MCF 10A (cell line): ENCODE measurements around the gene HECW1. TPM values are rescaled to one million over a fixed set of nuclear protein-coding genes. Genes with fewer than 3 reads are reported as not detected.

ENCODE experiments used
- BruUV-seq: library from RNA; stranded (reverse); fragments of 400-500 nt; replicated peaks from 2 replicates; lab custom pipeline; 2021; lab: Mats Ljungman, UMichigan
- CTCF ChIA-PET: fragments of 300-600 bp; sonication (Branson Sonifier 250); formaldehyde crosslinking; extraction: SDS; loops from one replicate; lab custom pipeline; 2021; ENCODE audit warnings: antibody characterized with exemption, inconsistent platforms; lab: Yijun Ruan, JAX
- POLR2A ChIA-PET: fragments of 300-600, 350-650 bp; sonication (Branson Sonifier 250); formaldehyde crosslinking; extraction: SDS; loops from one replicate; lab custom pipeline; 2020; ENCODE audit warnings: antibody characterized with exemption, inconsistent platforms; lab: Yijun Ruan, JAX
- DNase-seq: peaks from one replicate; pipeline ENCODE4 v3.0.0-alpha.2; 2018; ENCODE audit not compliant: unreplicated experiment
- H3K27ac Mint-ChIP-seq: one replicate; pipeline ENCODE4 v1.8.0; 2022; ENCODE audit warnings: mild to moderate bottlenecking, low read depth, mixed read lengths; ENCODE audit not compliant: unreplicated experiment
- H3K27me3 Mint-ChIP-seq: one replicate; pipeline ENCODE4 v1.8.0; 2022; ENCODE audit warnings: mixed read lengths; ENCODE audit not compliant: insufficient read depth, unreplicated experiment
- H3K36me3 Mint-ChIP-seq: one replicate; pipeline ENCODE4 v1.8.0; 2022; ENCODE audit warnings: mild to moderate bottlenecking, moderate library complexity, mixed read lengths; ENCODE audit not compliant: insufficient read depth, unreplicated experiment
- H3K4me1 Mint-ChIP-seq: one replicate; pipeline ENCODE4 v1.8.0; 2022; ENCODE audit warnings: mixed read lengths; ENCODE audit not compliant: insufficient read depth, unreplicated experiment
- H3K4me3 Mint-ChIP-seq: one replicate; pipeline ENCODE4 v1.8.0; 2022; ENCODE audit warnings: mild to moderate bottlenecking, moderate library complexity, mixed read lengths; ENCODE audit not compliant: unreplicated experiment
- H3K9me3 Mint-ChIP-seq: one replicate; pipeline ENCODE4 v1.8.0; 2022; ENCODE audit warnings: mixed read lengths; ENCODE audit not compliant: unreplicated experiment
- intact Hi-C: fragments of 100-400 bp; cut with micrococcal nuclease; formaldehyde crosslinking; loops from 2 replicates; pipeline ENCODE4 v1.14.1; 2022
- total RNA-seq: library from RNA; stranded (reverse); gene quantifications from 2 replicates; pipeline ENCODE4 v1.2.3, GENCODE V29; 2022
- TF ChIP-seq, protein P1 (sequence below): fragments of 200-600 bp; IDR thresholded peaks from one replicate; pipeline ENCODE4 v1.8.0; 2022; ENCODE audit warnings: antibody characterized with exemption, mild to moderate bottlenecking; ENCODE audit not compliant: unreplicated experiment

Gene HECW1
- total RNA-seq, 1 experiment from 2014 or later: not detected

- Mint-ChIP-seq H3K27me3 (no peaks in the 10 kb centered on the region), H3K4me1 (peaks cover 7% of the 10 kb centered on the region), H3K27ac (no peak overlapping the region), H3K9me3 (peaks cover 11% of the 10 kb centered on the region), H3K4me3 (no peak overlapping the region), H3K36me3 (no peaks in the 10 kb centered on the region)
- ChIA-PET CTCF (interaction anchor here (1.3 kb wide), 1 partner anchor 13 kb away, joined by 4 read pairs; no protein-coding TSS in a partner anchor), POLR2A (no interaction called here)
- TF ChIP-seq, protein P1, sequence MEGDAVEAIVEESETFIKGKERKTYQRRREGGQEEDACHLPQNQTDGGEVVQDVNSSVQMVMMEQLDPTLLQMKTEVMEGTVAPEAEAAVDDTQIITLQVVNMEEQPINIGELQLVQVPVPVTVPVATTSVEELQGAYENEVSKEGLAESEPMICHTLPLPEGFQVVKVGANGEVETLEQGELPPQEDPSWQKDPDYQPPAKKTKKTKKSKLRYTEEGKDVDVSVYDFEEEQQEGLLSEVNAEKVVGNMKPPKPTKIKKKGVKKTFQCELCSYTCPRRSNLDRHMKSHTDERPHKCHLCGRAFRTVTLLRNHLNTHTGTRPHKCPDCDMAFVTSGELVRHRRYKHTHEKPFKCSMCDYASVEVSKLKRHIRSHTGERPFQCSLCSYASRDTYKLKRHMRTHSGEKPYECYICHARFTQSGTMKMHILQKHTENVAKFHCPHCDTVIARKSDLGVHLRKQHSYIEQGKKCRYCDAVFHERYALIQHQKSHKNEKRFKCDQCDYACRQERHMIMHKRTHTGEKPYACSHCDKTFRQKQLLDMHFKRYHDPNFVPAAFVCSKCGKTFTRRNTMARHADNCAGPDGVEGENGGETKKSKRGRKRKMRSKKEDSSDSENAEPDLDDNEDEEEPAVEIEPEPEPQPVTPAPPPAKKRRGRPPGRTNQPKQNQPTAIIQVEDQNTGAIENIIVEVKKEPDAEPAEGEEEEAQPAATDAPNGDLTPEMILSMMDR: no peak
- BruUV-seq: no TSS peak
- intact Hi-C loops: no loop called here
- no peak for DNase-seq
Measured at GRCh38 chr7:43274752-43275151, 162.3 kb downstream of the HECW1 start.

GRCh38 chr7:43276547-43276946, 164.1 kb downstream of the HECW1 start:
- Mint-ChIP-seq H3K27ac (no peak overlapping the region), H3K9me3 (no peaks in the 10 kb centered on the region), H3K4me1 (peaks cover 7% of the 10 kb centered on the region), H3K27me3 (no peaks in the 10 kb centered on the region), H3K4me3 (no peak overlapping the region), H3K36me3 (no peaks in the 10 kb centered on the region)
- intact Hi-C loops: no loop called here
- TF ChIP-seq, protein P1: no peak
- no TSS peak for BruUV-seq
- DNase-seq: no peak
- CTCF ChIA-PET: interaction anchor here (1.4 kb wide), 1 partner anchor 15 kb away, joined by 5 read pairs; no protein-coding TSS in a partner anchor
- POLR2A ChIA-PET: interaction anchor here (0.6 kb wide), 3 partner anchors 107 to 1456 kb away, joined by 3 read pairs; no protein-coding TSS in a partner anchor

DNA sequence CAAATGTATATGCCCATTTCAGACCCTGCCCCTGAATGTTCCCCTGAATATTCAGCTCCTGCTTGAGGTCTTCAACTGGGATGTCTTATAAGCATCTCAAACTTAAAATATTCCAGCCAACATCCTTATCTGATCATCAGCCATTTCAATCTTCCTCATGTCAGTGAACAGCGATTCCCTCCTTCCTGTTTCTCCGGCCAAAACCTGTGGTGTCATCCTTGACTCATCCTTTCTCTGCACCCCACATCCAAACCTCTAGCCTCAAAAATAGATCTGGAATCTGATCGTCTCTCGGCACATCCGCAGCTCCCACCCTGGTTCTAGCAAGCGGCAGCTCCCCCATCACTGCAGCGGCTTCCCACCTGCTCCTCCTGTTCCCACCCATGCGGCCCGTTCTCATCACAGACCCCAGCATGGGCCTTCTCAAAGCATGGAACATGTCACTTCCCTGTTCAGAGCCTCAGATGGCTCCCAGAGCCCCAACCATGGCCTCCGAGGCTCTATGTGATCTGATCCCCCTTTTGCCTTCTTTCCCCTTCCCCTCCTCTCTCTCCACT, 165.7 kb downstream of the HECW1 start:
- DNase-seq: peak; percentile 13
- peaks cover 7% of the 10 kb centered on the region for H3K4me1 Mint-ChIP-seq
- ChIA-PET POLR2A (no interaction called here), CTCF (interaction anchor here (0.7 to 1.4 kb wide), 2 partner anchors 16 to 25 kb away, joined by 3 to 5 read pairs; no protein-coding TSS in a partner anchor)
- H3K27ac Mint-ChIP-seq: no peak overlapping the region
- no peaks in the 10 kb centered on the region for H3K36me3 Mint-ChIP-seq
- intact Hi-C loops: no loop called here
- H3K27me3 Mint-ChIP-seq: no peaks in the 10 kb centered on the region
- H3K4me3 Mint-ChIP-seq: no peak overlapping the region
- TF ChIP-seq, protein P1: no peak
- BruUV-seq: no TSS peak
- H3K9me3 Mint-ChIP-seq: no peaks in the 10 kb centered on the region

DNA sequence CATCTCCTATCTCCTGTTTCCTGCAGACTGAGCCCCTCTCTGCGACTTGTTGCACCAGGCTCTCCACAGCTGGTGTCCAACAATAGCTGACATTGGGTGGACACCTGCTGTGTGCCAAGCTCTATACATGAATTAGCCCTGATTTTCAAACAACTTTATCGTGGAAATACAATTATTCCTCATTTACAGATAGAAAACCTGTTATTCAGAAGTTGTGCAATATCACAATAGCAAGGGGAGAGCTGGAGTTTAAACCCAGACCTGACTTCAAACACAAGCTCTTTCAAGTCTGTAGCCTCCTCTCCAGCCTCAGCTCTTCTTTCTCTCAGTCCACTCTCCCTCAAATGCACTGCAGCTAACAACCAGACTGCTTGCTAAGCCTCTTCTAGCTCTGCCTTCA, 168.8 kb downstream of the HECW1 start:
- ChIA-PET CTCF (interaction anchor here (0.6 to 0.7 kb wide), 3 partner anchors 19 to 174 kb away, joined by 3 to 4 read pairs (median 3); no protein-coding TSS in a partner anchor), POLR2A (no interaction called here)
- Mint-ChIP-seq H3K4me3 (no peak overlapping the region), H3K27me3 (no peaks in the 10 kb centered on the region), H3K36me3 (no peaks in the 10 kb centered on the region), H3K9me3 (no peaks in the 10 kb centered on the region), H3K4me1 (peaks cover 7% of the 10 kb centered on the region), H3K27ac (no peak overlapping the region)
- TF ChIP-seq, protein P1: no peak
- DNase-seq: no peak
- no TSS peak for BruUV-seq
- intact Hi-C loops: no loop called here
